ENCODE results near the gene COTL1.
"Not testable (repeated sequence)": the region's sequence is repeated elsewhere in the genome, so short reads cannot be mapped to it uniquely, and the experiment has no call there.

COTL1 gene

DNA sequence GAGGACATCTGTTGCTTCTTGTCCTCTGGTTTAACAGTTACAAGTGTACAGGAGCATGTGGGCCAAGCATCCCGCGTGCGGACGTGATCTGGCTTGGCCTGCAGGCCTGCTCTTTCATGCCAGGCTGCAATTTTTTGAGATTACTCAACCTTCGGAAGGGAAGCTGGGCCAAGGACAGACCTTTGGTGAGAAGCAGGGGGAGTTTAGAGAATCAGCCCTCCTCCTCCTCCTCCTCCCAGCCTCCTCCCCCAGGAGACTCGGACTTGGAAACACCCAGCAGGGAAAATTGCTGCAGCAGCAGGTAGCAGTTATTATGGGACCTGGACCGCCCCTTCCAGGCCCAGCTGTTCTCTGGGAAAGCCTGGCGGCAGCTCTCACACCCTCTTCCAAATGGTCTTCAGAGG is 25.3 kb upstream of the COTL1 start:
- DNase-seq (ENCODE audit: low spot score) = no peak

GRCh38 chr16:84641643-84642358 is 23.9 kb upstream of the COTL1 start:
- no peak for DNase-seq (ENCODE audit: low spot score)

GRCh38 chr16:84640145-84640544 is 22.3 kb upstream of the COTL1 start:
- DNase-seq (ENCODE audit: low spot score) = no peak

DNA sequence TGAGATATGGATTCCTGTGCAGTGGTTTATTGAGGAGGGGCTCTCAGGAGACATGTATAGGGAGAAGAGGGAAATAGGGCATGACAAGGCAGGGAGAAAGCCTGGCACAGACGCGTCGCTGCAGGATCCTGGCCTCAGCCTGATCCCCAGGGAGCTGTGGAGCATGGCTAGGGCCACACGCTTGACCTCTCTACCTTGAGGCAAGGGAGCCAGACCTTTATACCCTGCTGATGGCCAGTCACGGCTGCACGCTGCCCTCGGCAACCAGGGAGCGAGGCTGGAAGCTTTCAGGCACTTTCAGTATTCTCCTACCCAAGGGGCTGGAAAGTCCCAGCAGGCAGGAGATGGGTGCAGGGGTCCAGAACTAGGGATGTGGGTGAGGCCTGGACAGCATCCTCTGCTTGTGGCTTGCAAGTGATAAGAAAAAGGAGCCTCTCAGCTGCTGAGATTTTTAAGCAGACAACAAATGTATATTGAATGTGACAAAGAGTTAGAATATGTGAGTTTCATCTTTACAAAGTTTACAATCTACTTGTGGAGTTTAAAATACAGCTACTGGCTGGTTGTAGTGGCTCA is 20.4 kb upstream of the COTL1 start:
- no peak for DNase-seq (ENCODE audit: low spot score)

DNA sequence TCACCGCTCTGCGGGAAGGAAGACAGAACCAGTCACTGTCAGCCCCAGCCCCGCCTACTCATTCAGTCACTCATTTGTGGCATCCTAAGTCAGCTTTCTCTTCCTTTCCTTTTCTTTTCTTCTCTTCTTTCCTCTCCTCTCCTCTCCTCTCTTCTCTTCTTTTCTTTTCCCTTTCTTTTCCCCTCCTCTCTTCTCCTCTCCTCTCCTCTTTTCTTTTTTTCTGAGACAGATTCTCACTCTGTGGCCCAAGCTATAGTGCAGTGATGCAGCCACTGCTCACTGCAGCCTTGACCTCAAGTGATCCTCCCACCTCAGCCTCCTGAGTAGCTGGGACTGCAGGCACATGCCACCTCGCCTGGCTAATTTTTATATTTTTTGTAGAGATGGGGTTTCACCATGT is 19.8 kb upstream of the COTL1 start:
- DNase-seq (ENCODE audit: low spot score) = no peak

DNA sequence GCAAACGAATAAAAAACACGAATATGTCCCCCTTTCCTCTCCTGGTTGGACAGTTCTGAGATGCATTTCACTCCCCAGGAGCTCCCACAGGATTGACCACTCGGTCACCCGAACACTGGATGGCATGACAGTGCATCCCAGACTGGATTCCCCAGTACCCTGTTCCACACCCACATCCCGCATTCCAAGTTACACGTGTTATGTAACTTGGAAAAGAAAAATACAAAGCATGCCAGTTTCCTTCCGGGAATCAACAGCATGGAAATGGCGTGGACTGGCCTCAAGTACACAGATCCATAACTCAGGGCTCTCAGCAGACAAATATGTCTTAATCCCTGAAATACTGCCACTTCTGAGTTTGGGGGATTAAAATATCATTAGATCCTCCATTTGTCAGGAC is 17.8 kb upstream of the COTL1 start:
- DNase-seq (ENCODE audit: low spot score) = no peak

GRCh38 chr16:84633622-84634021 is 15.7 kb upstream of the COTL1 start:
- no peak for DNase-seq (ENCODE audit: low spot score)

GRCh38 chr16:84632862-84633261 is 15.0 kb upstream of the COTL1 start:
- not testable (repeated sequence) for DNase-seq (ENCODE audit: low spot score)

DNA sequence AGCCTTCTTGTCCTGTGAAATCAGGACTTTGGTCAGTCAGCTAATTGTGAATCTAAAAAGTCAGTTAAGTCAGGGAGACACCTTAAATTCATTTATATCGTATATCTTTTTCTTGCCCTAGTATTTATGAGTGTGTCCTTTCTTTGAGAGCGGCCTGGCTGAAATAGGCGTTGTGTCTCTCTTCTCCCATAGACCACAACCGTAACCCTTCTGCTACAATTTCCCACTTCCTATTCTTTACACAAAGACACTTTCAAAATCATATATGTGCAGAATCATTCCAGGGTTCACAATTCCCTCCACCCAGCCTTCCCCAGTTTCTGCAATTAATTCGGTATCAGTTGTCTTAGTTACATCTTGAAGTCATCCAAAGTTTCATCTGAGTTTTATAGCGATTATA is 14.0 kb upstream of the COTL1 start:
- DNase-seq (ENCODE audit: low spot score) = no peak

DNA sequence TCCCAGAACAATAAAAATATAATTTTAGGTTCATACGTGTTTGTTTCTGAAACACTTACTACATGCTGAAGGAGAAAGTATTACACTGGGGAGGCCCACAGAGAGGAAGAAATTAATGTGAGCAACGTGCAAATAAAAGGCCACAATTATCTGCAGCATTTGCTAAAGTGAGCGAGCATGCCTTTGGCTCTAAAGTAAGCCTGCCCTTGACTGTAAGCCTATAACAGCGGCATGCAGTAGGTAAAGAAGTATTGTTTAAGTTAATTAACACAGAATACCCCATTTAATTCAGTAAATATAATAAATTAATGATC is 13.2 kb upstream of the COTL1 start:
- DNase-seq (ENCODE audit: low spot score) = no peak

- no peak for DNase-seq (ENCODE audit: low spot score)
Observed at GRCh38 chr16:84630446-84631152, 12.7 kb upstream of the COTL1 start.

GRCh38 chr16:84630009-84630408 is 12.1 kb upstream of the COTL1 start:
- no peak for DNase-seq (ENCODE audit: low spot score)

DNA sequence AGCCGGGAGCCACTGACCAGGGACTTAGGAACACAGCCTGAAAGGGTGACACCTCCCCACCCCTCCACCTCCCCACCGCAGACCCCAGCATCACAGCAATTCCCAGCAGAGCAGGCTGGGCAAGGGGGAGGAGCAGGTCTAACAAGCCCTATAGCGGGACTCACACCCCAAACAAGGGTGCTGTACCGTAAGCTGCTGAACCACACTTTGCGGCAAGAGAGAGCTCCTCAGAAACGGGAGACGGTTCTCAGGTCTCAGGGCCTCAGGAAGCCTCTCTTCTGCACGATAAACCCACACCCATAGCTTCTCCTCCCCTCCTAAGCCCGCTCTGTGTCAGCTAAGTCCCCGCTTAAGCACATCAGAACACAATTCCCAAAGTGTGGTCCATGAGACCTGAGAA is 11.7 kb upstream of the COTL1 start:
- DNase-seq (ENCODE audit: low spot score) = no peak

DNA sequence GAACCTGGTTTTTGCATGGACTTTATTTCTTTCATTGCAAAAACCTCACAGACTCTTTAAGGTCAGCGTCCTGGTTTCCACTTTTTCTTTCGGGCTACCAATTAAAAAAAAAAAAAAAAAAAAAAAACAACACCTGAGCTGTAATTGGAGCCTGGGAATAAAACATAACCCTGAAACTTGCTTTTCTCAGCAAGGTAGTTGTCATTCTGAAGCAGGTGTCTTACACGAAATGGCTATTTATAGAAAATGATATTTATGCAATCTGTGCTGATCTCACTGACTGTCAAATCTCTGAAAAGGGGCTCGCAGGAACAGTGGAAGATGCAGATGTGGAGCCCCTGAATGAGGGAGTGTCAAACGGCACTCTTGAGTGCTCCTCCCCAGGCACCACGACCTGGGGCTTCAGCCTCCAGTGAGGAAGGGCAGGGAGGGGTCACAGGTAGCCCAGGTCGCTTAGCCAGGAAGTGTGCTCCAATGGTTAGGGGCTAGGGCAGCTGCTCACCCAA is 10.4 kb upstream of the COTL1 start:
- no peak for DNase-seq (ENCODE audit: low spot score)

- DNase-seq (ENCODE audit: low spot score) = no peak
Observed at GRCh38 chr16:84625556-84625955, 7.7 kb upstream of the COTL1 start.

GRCh38 chr16:84620913-84621312 is 3.0 kb upstream of the COTL1 start:
- DNase-seq (ENCODE audit: low spot score) = not testable (repeated sequence)

GRCh38 chr16:84618581-84619460 is 943 bp upstream of the COTL1 start:
- no peak for DNase-seq (ENCODE audit: low spot score)

DNA sequence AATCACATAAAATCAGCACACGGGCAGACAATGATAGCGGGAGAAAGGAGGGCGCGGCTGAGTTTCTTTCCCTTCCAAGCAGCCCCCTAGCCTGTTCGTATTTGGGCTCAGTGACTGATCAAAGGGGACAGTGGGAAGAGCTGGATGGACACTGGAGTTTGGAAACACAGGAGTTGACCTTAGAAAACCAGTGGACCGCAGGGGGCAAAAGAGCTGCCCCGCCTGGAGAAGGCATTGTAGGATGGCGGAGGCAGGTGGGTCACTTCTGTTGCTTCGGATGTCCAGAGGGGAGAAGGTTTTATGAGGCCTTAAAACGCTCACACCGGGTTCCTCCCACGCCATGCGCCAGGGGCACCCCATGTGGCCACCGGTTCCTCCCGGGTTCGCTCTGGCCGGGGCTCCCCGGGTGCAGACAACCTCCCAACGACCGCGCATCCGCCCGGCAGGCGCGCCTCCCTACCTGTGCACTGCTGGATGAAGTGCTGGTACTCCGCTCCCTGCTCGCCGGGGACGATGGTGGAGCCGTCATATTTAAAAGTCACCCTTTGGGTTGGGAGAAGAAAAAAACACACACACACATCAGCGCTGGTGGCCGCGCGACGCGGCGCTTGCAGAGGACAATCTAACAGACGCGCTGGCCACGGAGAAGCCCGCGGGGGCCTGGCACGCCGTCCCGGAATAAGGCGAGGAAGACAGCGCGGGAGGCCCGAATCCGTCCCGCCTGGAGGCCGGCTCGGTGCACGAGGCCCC is 662 bp downstream of the COTL1 start:
- no peak for DNase-seq (ENCODE audit: low spot score)

DNA sequence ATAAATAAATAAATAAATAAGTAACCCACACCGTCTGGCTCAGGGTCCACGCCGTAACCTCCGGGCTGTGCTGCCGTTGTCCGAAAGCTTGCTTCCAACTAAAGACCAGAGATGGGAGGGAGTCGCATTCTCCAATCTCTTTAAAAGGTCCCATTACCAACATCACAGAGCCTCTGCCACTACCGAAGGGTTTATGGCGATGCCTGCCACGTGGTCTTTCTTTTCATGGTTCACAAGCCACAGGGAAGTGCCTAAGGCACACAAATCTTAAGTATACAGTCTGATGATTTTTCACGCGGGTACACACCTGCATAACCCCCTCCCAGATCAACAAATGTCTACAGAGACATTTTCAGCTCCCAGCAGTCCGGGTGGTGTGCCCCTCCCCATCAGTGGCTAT is 1.4 kb downstream of the COTL1 start:
- DNase-seq (ENCODE audit: low spot score) = no peak

GRCh38 chr16:84614968-84615813 is 2.7 kb downstream of the COTL1 start:
- no peak for DNase-seq (ENCODE audit: low spot score)

DNA sequence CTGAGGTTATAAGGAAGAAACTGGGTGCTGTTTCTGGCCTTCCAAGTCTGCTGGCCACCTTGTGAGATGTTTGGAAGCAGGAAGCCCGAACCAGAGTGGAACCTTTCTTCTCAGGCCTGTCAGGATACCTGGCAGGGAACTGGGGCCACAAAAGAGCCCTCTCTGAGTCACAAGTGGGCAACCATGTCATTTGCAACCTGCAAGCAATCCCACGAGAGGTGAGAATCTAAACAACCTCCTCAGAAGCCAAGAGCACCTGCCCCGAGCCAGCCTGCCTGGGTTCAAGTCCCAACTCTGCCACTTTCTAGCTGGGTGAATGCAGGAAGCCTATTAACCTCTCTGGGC is 3.3 kb downstream of the COTL1 start:
- no peak for DNase-seq (ENCODE audit: low spot score)

Data from Ammon's horn (tissue), 1 donor.